K562 (cell line): ENCODE results near the gene IBA57. TPM values are rescaled to one million over a fixed set of nuclear protein-coding genes. Genes with fewer than 3 reads are reported as not detected.
A peak's percentile ranks its signal among the peaks of the same experiment; 100 is the strongest.

Experiments
- CHD7 ChIP-seq: fragments of 200-600 bp; sonication (generic); IDR thresholded peaks from one replicate; pipeline ENCODE4 v1.6.1; 2012; ENCODE audit warnings: mild to moderate bottlenecking, low read depth, low read length, inconsistent platforms
- HES1 ChIP-seq: fragments of 450-650 bp; IDR thresholded peaks from 2 replicates; pipeline ENCODE4 v1.6.1; 2016; ENCODE audit warnings: low read depth, mild to moderate bottlenecking, moderate library complexity
- JUND ChIP-seq, 2 experiments: IDR thresholded peaks; 2 replicates in 1 of 2; 3 replicates in 1 of 2; pipeline ENCODE4 v1.6.1; 2011; ENCODE audit warnings: borderline replicate concordance in 2 of 2, low read depth in 2 of 2, low read length in 2 of 2, improper control_type of control experiment in 1 of 2, missing biosample characterization in 1 of 2, missing genetic modification characterization in 1 of 2, missing genetic modification reagents in 1 of 2
- KAT8 ChIP-seq: fragments of 450-650 bp; IDR thresholded peaks from 2 replicates; pipeline ENCODE4 v1.6.1; 2016; ENCODE audit warnings: low read depth, mild to moderate bottlenecking
- KLF13 ChIP-seq: fragments of 450-650 bp; IDR thresholded peaks from 2 replicates; pipeline ENCODE4 v1.6.1; 2016; ENCODE audit warnings: missing genetic modification characterization, low read depth, mild to moderate bottlenecking, missing compliant biosample characterization, moderate library complexity, borderline replicate concordance
- MBD2 ChIP-seq: sonication (generic); IDR thresholded peaks from 2 replicates; pipeline ENCODE4 v1.6.1; 2016; ENCODE audit warnings: low read depth, borderline replicate concordance
- MYC ChIP-seq, 2 experiments: fragments of 250-450 bp in 1 of 2; sonication (Bioruptor Pico) in 1 of 2; IDR thresholded peaks; 2 replicates each; pipeline versions ENCODE4 v1.5.1 to v1.6.1; 2012 to 2021; ENCODE audit warnings: low read depth in 2 of 2, borderline replicate concordance in 1 of 2, improper control_type of control experiment in 1 of 2, low read length in 1 of 2, mild to moderate bottlenecking in 1 of 2, moderate library complexity in 1 of 2
- RB1 ChIP-seq: fragments of 450-650 bp; IDR thresholded peaks from 2 replicates; pipeline ENCODE4 v1.6.1; 2017; ENCODE audit warnings: low read depth, mild to moderate bottlenecking
- ZNF449 ChIP-seq: fragments of 250-450 bp; sonication (Bioruptor Pico); IDR thresholded peaks from 2 replicates; pipeline ENCODE4 v1.8.0; 2022; ENCODE audit warnings: moderate library complexity, mild to moderate bottlenecking, inconsistent platforms
- polyA plus RNA-seq, 8 experiments: library from polyadenylated mRNA; depleted of rRNA in 4 of 8; stranded (reverse) in 5 of 8; unstranded in 3 of 8; fragments of >200 nt; fragmentation: Nextera tagmentation in 2 of 8; fragmentation: Illumina TruSeq in 1 of 8; extraction: Ambion mirVana in 2 of 8; extraction: Trizol in 1 of 8; gene quantifications; 2 replicates each; pipeline versions ENCODE4 v1.2.1 to v1.2.3, GENCODE V29; 2011 to 2014; ENCODE audit warnings: inconsistent platforms in 1 of 8, missing spikeins in 1 of 8
- total RNA-seq, 7 experiments: library from RNA; depleted of rRNA in 6 of 7; stranded (reverse); fragments of >200 nt in 6 of 7; fragmentation: Illumina TruSeq in 2 of 7; extraction: Trizol in 2 of 7; gene quantifications; 2 replicates each; pipeline versions ENCODE4 v1.2.1 to v1.2.3, GENCODE V29; 2011 to 2021; ENCODE audit warnings: low replicate concordance in 1 of 7

The IBA57 gene
- total and polyA plus RNA-seq, 9 of the 15 experiments (the other 6 are each of a cell fraction or from before 2014, with no cell fraction given), result 0.77 to 15.5 (median 2.7) TPM

GRCh38 chr1:228178737-228179684 is 13.4 kb downstream of the IBA57 start (continued):
- TF ChIP-seq ZNF449 (CRISPR knock-in tag), result no peak
- TF ChIP-seq RB1, result peak; percentile 14; the same call in 1 of the 2 replicates
- peak; percentile 40; the same call in 1 of the 2 replicates for TF ChIP-seq JUND (IDR thresholded peaks at IDR 0.05; ENCODE audit: borderline replicate concordance, low read depth, low read length)
- peak; percentile 24; the same call in 1 of the 3 replicates for TF ChIP-seq JUND (tag; IDR thresholded peaks at IDR 0.05; ENCODE audit: borderline replicate concordance, low read depth, low read length)
- no peak for TF ChIP-seq KLF13 (tag)
- 0 out of 2 replicates have a peak, but pooled peaks have one; percentile 29 for TF ChIP-seq HES1
- 0 out of 2 replicates have a peak, but pooled peaks have one; percentile 23 for TF ChIP-seq MYC (IDR thresholded peaks at IDR 0.05; ENCODE audit: low read depth, low read length)
- no peak for TF ChIP-seq MYC (CRISPR knock-in tag; IDR thresholded peaks at IDR 0.05; ENCODE audit: borderline replicate concordance, low read depth)
- peak; percentile 86 for TF ChIP-seq CHD7
- TF ChIP-seq KAT8, result no peak
- TF ChIP-seq MBD2, result peak; percentile 62; the same call in 1 of the 2 replicates
